Activated naive CD4-positive, alpha-beta T cell treated with anti-CD3 and anti-CD28 coated beads, Interleukin-2, amount 50 U/mL, for 16 hours (primary cell): ENCODE results near the gene PTGDS.

Experiments
- DNase-seq: peaks from one replicate; pipeline ENCODE4 v3.0.0-alpha.2; 2020

The PTGDS gene

GRCh38 chr9:136946228-136947027, 30.9 kb upstream of the PTGDS start:
- DNase-seq = no peak

- no peak for DNase-seq
These were observed 30.0 kb upstream of the PTGDS start for GRCh38 chr9:136947028-136947891.

GRCh38 chr9:136947955-136948510, 29.3 kb upstream of the PTGDS start:
- no peak for DNase-seq

- no peak for DNase-seq
These were observed 28.0 kb upstream of the PTGDS start for GRCh38 chr9:136949239-136949816.

- peak; percentile 97 for DNase-seq
These were observed 27.3 kb upstream of the PTGDS start for GRCh38 chr9:136949817-136950655.

GRCh38 chr9:136950656-136951276, 26.5 kb upstream of the PTGDS start:
- no peak for DNase-seq

- no peak for DNase-seq
These were observed 25.6 kb upstream of the PTGDS start, which contains the start of gene LCN12 for GRCh38 chr9:136951541-136952320. Gene LCN12, plus strand, starts transcription at chr9:136952273. Its CDS starts 55 bp downstream, at chr9:136952328.

- DNase-seq = no peak
These were observed 24.9 kb upstream of the PTGDS start for GRCh38 chr9:136952321-136952850.

- DNase-seq = no peak
These were observed 24.2 kb upstream of the PTGDS start for GRCh38 chr9:136952876-136953770.

GRCh38 chr9:136953771-136954269, 23.5 kb upstream of the PTGDS start:
- DNase-seq = no peak

- DNase-seq = no peak
These were observed 22.8 kb upstream of the PTGDS start for GRCh38 chr9:136954270-136955083.

- DNase-seq = no peak
These were observed 21.9 kb upstream of the PTGDS start for GRCh38 chr9:136955202-136955942.

GRCh38 chr9:136955943-136956335, 21.4 kb upstream of the PTGDS start:
- no peak for DNase-seq

GRCh38 chr9:136956604-136957003, 20.7 kb upstream of the PTGDS start:
- no peak for DNase-seq

- DNase-seq = no peak
These were observed 19.8 kb upstream of the PTGDS start for GRCh38 chr9:136957461-136957860.

GRCh38 chr9:136957901-136958300, 19.4 kb upstream of the PTGDS start:
- DNase-seq = no peak

GRCh38 chr9:136958473-136958872, 18.8 kb upstream of the PTGDS start:
- DNase-seq = no peak
